Progenitor cell of endocrine pancreas (in vitro differentiated cells): ENCODE measurements around the gene LRRTM4. TPM values are rescaled to one million over a fixed set of nuclear protein-coding genes. Genes with fewer than 3 reads are reported as not detected.
"Not testable (repeated sequence)": the region's sequence is repeated elsewhere in the genome, so short reads cannot be mapped to it uniquely, and the experiment has no call there.

Experiments
- DNase-seq: peaks from one replicate; pipeline ENCODE4 v3.0.0; 2021; ENCODE audit warnings: low spot score; ENCODE audit not compliant: unreplicated experiment
- H3K27ac Mint-ChIP-seq: 2 replicates; pipeline ENCODE4 v1.8.0; 2021; ENCODE audit warnings: mild to moderate bottlenecking, moderate library complexity, mixed read lengths
- H3K27me3 Mint-ChIP-seq: 2 replicates; pipeline ENCODE4 v1.8.0; 2021; ENCODE audit warnings: mixed read lengths
- H3K36me3 Mint-ChIP-seq: 2 replicates; pipeline ENCODE4 v1.8.0; 2022; ENCODE audit warnings: mixed read lengths; ENCODE audit not compliant: insufficient read depth
- H3K4me1 Mint-ChIP-seq: 2 replicates; pipeline ENCODE4 v1.8.0; 2021; ENCODE audit warnings: low read depth, mixed read lengths
- H3K4me3 Mint-ChIP-seq: 2 replicates; pipeline ENCODE4 v1.8.0; 2021; ENCODE audit warnings: low read depth, mild to moderate bottlenecking, moderate library complexity, mixed read lengths
- H3K9me3 Mint-ChIP-seq: 2 replicates; pipeline ENCODE4 v1.8.0; 2021; ENCODE audit warnings: low read depth, mixed read lengths
- CTCF ChIP-seq: fragments of 200-600 bp; sonication (generic); IDR thresholded peaks from one replicate; pipeline ENCODE4 v1.5.0; 2021; ENCODE audit warnings: antibody characterized with exemption, mild to moderate bottlenecking; ENCODE audit not compliant: unreplicated experiment
- total RNA-seq: library from RNA; stranded (reverse); gene quantifications from 2 replicates; pipeline ENCODE4 v1.2.1, GENCODE V29; 2021

Gene LRRTM4
- total RNA-seq, 1 donor from 2014 or later: 2.3 TPM

- no peak overlapping the region for H3K27ac Mint-ChIP-seq
- no peaks in the 10 kb centered on the region for H3K4me1 Mint-ChIP-seq
- peaks cover 5% of the 10 kb centered on the region for H3K9me3 Mint-ChIP-seq
- no peak overlapping the region for H3K4me3 Mint-ChIP-seq
- H3K27me3 Mint-ChIP-seq: no peaks in the 10 kb centered on the region
- no peaks in the 10 kb centered on the region for H3K36me3 Mint-ChIP-seq
- no peak for DNase-seq
- TF ChIP-seq CTCF: no peak
These were observed 417.6 kb downstream of the LRRTM4 start for GRCh38 chr2:77104554-77104953.

DNA sequence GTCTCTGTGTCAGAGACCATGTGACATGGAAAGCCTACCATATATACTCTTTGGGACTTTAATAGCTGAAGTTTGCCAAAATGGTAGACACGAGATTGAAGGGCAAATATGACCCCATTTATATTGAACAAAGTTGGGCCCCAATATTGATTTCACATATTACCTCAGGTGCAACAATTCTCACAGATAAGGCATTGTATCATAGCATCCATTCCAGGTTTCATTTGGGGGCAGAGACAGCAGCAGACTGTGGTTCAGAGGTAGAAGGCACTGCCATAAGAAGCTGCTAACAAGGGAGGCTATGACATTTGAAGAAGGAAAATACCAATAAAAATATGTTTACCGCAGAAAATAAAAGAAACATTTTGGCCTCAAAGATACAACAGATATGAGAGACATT, 419.2 kb downstream of the LRRTM4 start:
- peaks cover 3% of the 10 kb centered on the region for H3K9me3 Mint-ChIP-seq
- H3K4me3 Mint-ChIP-seq: no peak overlapping the region
- H3K4me1 Mint-ChIP-seq: no peaks in the 10 kb centered on the region
- no peak overlapping the region for H3K27ac Mint-ChIP-seq
- H3K36me3 Mint-ChIP-seq: no peaks in the 10 kb centered on the region
- no peak for TF ChIP-seq CTCF
- no peak for DNase-seq
- H3K27me3 Mint-ChIP-seq: no peaks in the 10 kb centered on the region

GRCh38 chr2:77101796-77102452, 420.3 kb downstream of the LRRTM4 start:
- DNase-seq: no peak
- Mint-ChIP-seq H3K4me3 (no peak overlapping the region), H3K27me3 (no peaks in the 10 kb centered on the region), H3K4me1 (no peaks in the 10 kb centered on the region), H3K36me3 (no peaks in the 10 kb centered on the region), H3K27ac (peak overlapping the region; percentile 43), H3K9me3 (peaks cover 3% of the 10 kb centered on the region)
- no peak for TF ChIP-seq CTCF

DNA sequence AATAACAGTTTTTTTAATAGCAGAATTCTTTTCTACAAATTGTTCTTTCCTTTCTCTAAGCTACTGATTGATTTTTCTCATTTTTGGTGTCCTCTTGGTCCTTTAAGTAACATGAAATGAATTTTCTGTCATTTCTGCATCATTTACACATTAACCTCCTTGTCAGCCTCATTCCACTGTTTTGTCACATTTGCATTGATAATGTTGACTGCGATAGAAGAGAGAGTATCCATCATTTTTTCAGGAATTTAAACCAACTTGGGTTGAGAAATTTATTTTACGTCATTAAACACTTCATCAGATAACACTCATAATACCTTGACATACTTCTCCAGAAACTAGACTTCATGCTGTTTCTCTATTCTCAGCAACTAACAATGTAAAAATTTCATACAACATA, 422.2 kb downstream of the LRRTM4 start:
- Mint-ChIP-seq H3K9me3 (peaks cover 3% of the 10 kb centered on the region), H3K4me3 (no peak overlapping the region), H3K4me1 (no peaks in the 10 kb centered on the region), H3K27ac (no peak overlapping the region), H3K27me3 (no peaks in the 10 kb centered on the region), H3K36me3 (no peaks in the 10 kb centered on the region)
- no peak for TF ChIP-seq CTCF
- no peak for DNase-seq

- not testable (repeated sequence) for H3K27ac Mint-ChIP-seq, DNase-seq, H3K9me3 Mint-ChIP-seq, H3K4me1 Mint-ChIP-seq, H3K36me3 Mint-ChIP-seq, H3K4me3 Mint-ChIP-seq
- peaks cover 28% of the 10 kb centered on the region for H3K27me3 Mint-ChIP-seq
These were observed 426.7 kb downstream of the LRRTM4 start for GRCh38 chr2:77095525-77095924.

- H3K27ac Mint-ChIP-seq: no peak overlapping the region
- H3K4me1 Mint-ChIP-seq: no peaks in the 10 kb centered on the region
- H3K27me3 Mint-ChIP-seq: peaks cover 32% of the 10 kb centered on the region
- no peak for TF ChIP-seq CTCF
- no peaks in the 10 kb centered on the region for H3K36me3 Mint-ChIP-seq
- H3K9me3 Mint-ChIP-seq: peaks cover 3% of the 10 kb centered on the region
- H3K4me3 Mint-ChIP-seq: no peak overlapping the region
- DNase-seq: no peak
These were observed 427.1 kb downstream of the LRRTM4 start for GRCh38 chr2:77095096-77095495.

GRCh38 chr2:77088424-77088823, 433.8 kb downstream of the LRRTM4 start:
- H3K4me3 Mint-ChIP-seq: peak overlapping the region; percentile 52
- H3K9me3 Mint-ChIP-seq, DNase-seq, H3K36me3 Mint-ChIP-seq, H3K27ac Mint-ChIP-seq, H3K4me1 Mint-ChIP-seq: not testable (repeated sequence)
- peaks cover 60% of the 10 kb centered on the region for H3K27me3 Mint-ChIP-seq
